H9 (cell line): ENCODE measurements around the gene TOP1. TPM values are rescaled to one million over a fixed set of nuclear protein-coding genes. Genes with fewer than 3 reads are reported as not detected.

Experiments used
- DNase-seq: peaks from one replicate; pipeline ENCODE4 v3.0.0-alpha.2; 2017
- H2AFZ ChIP-seq: one replicate; pipeline ENCODE4 v1.6.1; 2013; ENCODE audit warnings: mild to moderate bottlenecking, low read length, control low read depth, moderate library complexity
- H2AK5ac ChIP-seq: 2 replicates; pipeline ENCODE4 v1.6.1; 2013; ENCODE audit warnings: low read length, control low read depth, mixed read lengths; ENCODE audit not compliant: insufficient read length
- H2BK120ac ChIP-seq: one replicate; pipeline ENCODE4 v1.6.1; 2013; ENCODE audit warnings: low read depth, mild to moderate bottlenecking, low read length, control low read depth, inconsistent platforms; ENCODE audit not compliant: poor library complexity, severe bottlenecking
- H2BK12ac ChIP-seq: 2 replicates; pipeline ENCODE4 v1.6.1; 2013; ENCODE audit warnings: low read length, control low read depth, mixed read lengths, low read depth; ENCODE audit not compliant: insufficient read length
- H2BK15ac ChIP-seq: 2 replicates; pipeline ENCODE4 v1.6.1; 2013; ENCODE audit warnings: low read depth, low read length, control low read depth
- H2BK20ac ChIP-seq: one replicate; pipeline ENCODE4 v1.6.1; 2013; ENCODE audit warnings: low read depth, mild to moderate bottlenecking, low read length, control low read depth, inconsistent platforms; ENCODE audit not compliant: poor library complexity, severe bottlenecking
- H2BK5ac ChIP-seq: 2 replicates; pipeline ENCODE4 v1.6.1; 2013; ENCODE audit warnings: low read length, control low read depth, mixed read lengths; ENCODE audit not compliant: insufficient read length
- H3K14ac ChIP-seq: 2 replicates; pipeline ENCODE4 v1.6.1; 2013; ENCODE audit warnings: low read length, control low read depth; ENCODE audit not compliant: insufficient read depth
- H3K18ac ChIP-seq: 2 replicates; pipeline ENCODE4 v1.6.1; 2013; ENCODE audit warnings: low read depth, mild to moderate bottlenecking, mixed read lengths, low read length, control low read depth; ENCODE audit not compliant: insufficient read length
- H3K23ac ChIP-seq: 2 replicates; pipeline ENCODE4 v1.6.1; 2013; ENCODE audit warnings: low read length, control low read depth, mixed read lengths, low read depth; ENCODE audit not compliant: insufficient read length
- H3K23me2 ChIP-seq: 2 replicates; pipeline ENCODE4 v1.6.1; 2013; ENCODE audit warnings: low read depth, mild to moderate bottlenecking, mixed read lengths, low read length, control low read depth; ENCODE audit not compliant: insufficient read length, poor library complexity, severe bottlenecking
- H3K27ac ChIP-seq: 2 replicates; pipeline ENCODE4 v1.5.1; 2013; ENCODE audit warnings: low read length, control low read depth, mixed read lengths, low read depth; ENCODE audit not compliant: insufficient read length
- H3K27me3 ChIP-seq: 2 replicates; pipeline ENCODE4 v1.6.1; 2013; ENCODE audit warnings: low read length, control low read depth, inconsistent platforms; ENCODE audit not compliant: insufficient read depth
- H3K4ac ChIP-seq: 2 replicates; pipeline ENCODE4 v1.6.1; 2013; ENCODE audit warnings: low read depth, mild to moderate bottlenecking, control low read depth, inconsistent platforms, low read length, moderate library complexity
- H3K4me1 ChIP-seq: 2 replicates; pipeline ENCODE4 v1.6.1; 2013; ENCODE audit warnings: low read length, control low read depth, inconsistent platforms; ENCODE audit not compliant: insufficient read depth
- H3K4me2 ChIP-seq: 2 replicates; pipeline ENCODE4 v1.6.1; 2013; ENCODE audit warnings: low read length, control low read depth, mixed read lengths; ENCODE audit not compliant: insufficient read length, insufficient read depth
- H3K56ac ChIP-seq: 2 replicates; pipeline ENCODE4 v1.6.1; 2013; ENCODE audit warnings: low read depth, mild to moderate bottlenecking, mixed read lengths, low read length, control low read depth; ENCODE audit not compliant: insufficient read length
- H3K79me1 ChIP-seq: 2 replicates; pipeline ENCODE4 v1.6.1; 2013; ENCODE audit warnings: low read depth, mild to moderate bottlenecking, moderate library complexity, low read length, control low read depth, inconsistent platforms; ENCODE audit not compliant: insufficient read depth, poor library complexity, severe bottlenecking
- H3K79me2 ChIP-seq: 2 replicates; pipeline ENCODE4 v1.6.1; 2013; ENCODE audit warnings: low read length, control low read depth, inconsistent platforms; ENCODE audit not compliant: insufficient read depth
- H3K9ac ChIP-seq: 2 replicates; pipeline ENCODE4 v1.6.1; 2013; ENCODE audit warnings: low read length, control low read depth, mixed read lengths; ENCODE audit not compliant: insufficient read length; ENCODE audit errors: extremely low read depth
- H3K9me3 ChIP-seq: one replicate; pipeline ENCODE4 v1.6.1; 2013; ENCODE audit warnings: low read depth, low read length, inconsistent platforms; ENCODE audit not compliant: control insufficient read depth
- H3T11ph ChIP-seq: one replicate; pipeline ENCODE4 v1.6.1; 2013; ENCODE audit warnings: mild to moderate bottlenecking, low read length, control low read depth, inconsistent platforms
- H4K20me1 ChIP-seq: one replicate; pipeline ENCODE4 v1.6.1; 2013; ENCODE audit not compliant: control insufficient read depth, insufficient read length, insufficient read depth
- H4K5ac ChIP-seq: 2 replicates; pipeline ENCODE4 v1.6.1; 2013; ENCODE audit warnings: low read depth, mild to moderate bottlenecking, mixed read lengths, low read length, control low read depth; ENCODE audit not compliant: insufficient read length
- H4K8ac ChIP-seq: replicated peaks from 2 replicates; pipeline ENCODE4 v1.6.1; 2013; ENCODE audit warnings: low read length, control low read depth, mixed read lengths, low read depth; ENCODE audit not compliant: insufficient read length
- H4K91ac ChIP-seq: 2 replicates; pipeline ENCODE4 v1.6.1; 2013; ENCODE audit warnings: low read depth, mild to moderate bottlenecking, moderate library complexity, mixed read lengths, low read length, control low read depth; ENCODE audit not compliant: insufficient read length
- H3K27ac Mint-ChIP-seq, 3 experiments: 2 replicates in 2 of 3; 3 replicates in 1 of 3; pipeline ENCODE4 v1.8.0; 2020 to 2021; ENCODE audit warnings: mixed read lengths in 3 of 3, mild to moderate bottlenecking in 1 of 3, moderate library complexity in 1 of 3
- H3K27me3 Mint-ChIP-seq: 2 replicates; pipeline ENCODE4 v1.8.0; 2021; ENCODE audit warnings: low read depth, mild to moderate bottlenecking, moderate library complexity, mixed read lengths
- H3K36me3 Mint-ChIP-seq, 3 experiments: 2 replicates in 2 of 3; 3 replicates in 1 of 3; pipeline ENCODE4 v1.8.0; 2020 to 2021; ENCODE audit warnings: low read depth in 3 of 3, mixed read lengths in 3 of 3; ENCODE audit not compliant: insufficient read depth in 1 of 3
- H3K4me1 Mint-ChIP-seq, 2 experiments: 2 replicates each; pipeline ENCODE4 v1.8.0; 2020; ENCODE audit warnings: mixed read lengths in 2 of 2
- H3K4me3 Mint-ChIP-seq, 2 experiments: 2 replicates in 1 of 2; 3 replicates in 1 of 2; pipeline ENCODE4 v1.8.0; 2020 to 2021; ENCODE audit warnings: mild to moderate bottlenecking in 2 of 2, mixed read lengths in 2 of 2, moderate library complexity in 1 of 2
- H3K9me3 Mint-ChIP-seq, 2 experiments: 2 replicates in 1 of 2; 3 replicates in 1 of 2; pipeline ENCODE4 v1.8.0; 2020; ENCODE audit warnings: mild to moderate bottlenecking in 2 of 2, mixed read lengths in 2 of 2, moderate library complexity in 1 of 2
- WGBS: extraction: QIAGEN DNeasy Blood & Tissue Kit; methylation state at CpG from one replicate; pipeline ENCODE4 v1.1.7; 2013; ENCODE audit warnings: missing lambda C conversion rate, low lambda C conversion rate, mixed read lengths; ENCODE audit not compliant: insufficient read length; ENCODE audit errors: extremely low coverage; 5-methylcytosine and 5-hydroxymethylcytosine counted together
- total RNA-seq: library from RNA; stranded (reverse); gene quantifications from 2 replicates; pipeline ENCODE4 v1.2.1, GENCODE V29; 2021
- TF ChIP-seq, protein P1 (sequence below): fragments of 200-600 bp; sonication (generic); conservative IDR thresholded peaks from 3 replicates; pipeline ENCODE4 v1.8.0; 2021; ENCODE audit warnings: antibody characterized with exemption, mild to moderate bottlenecking

Gene TOP1
- total RNA-seq, 1 experiment from 2014 or later, result 96.4 TPM

DNA sequence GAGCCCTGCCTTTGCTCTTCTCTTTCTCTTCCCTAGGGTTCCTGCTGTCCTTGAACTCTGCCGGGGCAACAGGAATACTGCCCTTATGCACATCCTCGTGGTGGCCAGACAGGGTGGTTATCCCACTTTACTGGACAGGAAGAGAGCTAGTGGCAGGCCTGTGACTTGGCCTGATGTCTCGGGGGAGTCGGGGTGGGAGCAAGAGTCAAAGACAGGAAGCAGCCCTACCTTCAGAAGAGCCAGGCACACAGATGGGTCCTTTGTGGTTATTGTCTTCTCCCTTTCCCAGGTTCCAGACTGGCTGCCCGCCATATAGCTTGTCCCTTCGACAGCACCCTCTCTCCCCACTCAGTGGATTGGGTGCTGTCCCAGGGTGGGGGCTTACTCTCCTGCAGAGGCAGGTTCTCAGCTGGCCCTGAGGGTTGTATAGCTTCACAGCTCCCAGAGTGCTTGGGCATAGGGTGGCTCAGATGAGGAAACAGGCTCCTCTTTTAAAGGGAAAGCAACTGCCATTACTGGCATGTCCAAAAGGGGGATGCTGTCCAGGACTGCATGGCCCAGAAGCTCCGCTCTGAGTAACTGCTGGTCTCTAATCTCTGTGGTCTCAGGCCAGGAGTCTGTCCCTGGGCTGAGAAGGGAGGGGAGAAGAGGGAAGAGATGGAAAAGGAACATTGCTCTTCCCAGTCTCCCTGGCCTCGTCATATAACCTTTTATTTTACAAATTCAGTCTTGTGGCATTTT is 126.0 kb downstream of the TOP1 start:
- Mint-ChIP-seq H3K4me1 (peaks cover 53 to 57% of the 10 kb centered on the region in 2 experiments), H3K4me3 (no peak overlapping the region), H3K9me3 (no peaks in the 10 kb centered on the region), H3K27me3 (peaks cover 2% of the 10 kb centered on the region; the same call in 1 of the 2 replicates), H3K27ac (peak overlapping the region; percentile 33 to 94 (median 76); a peak in 5 of 7 replicates), H3K36me3 (peaks cover 3 to 11% (median 5%) of the 10 kb centered on the region in 3 experiments)
- no peak overlapping the region for H3K4me2 ChIP-seq
- H2AFZ ChIP-seq, result no peak overlapping the region
- TF ChIP-seq, protein P1, sequence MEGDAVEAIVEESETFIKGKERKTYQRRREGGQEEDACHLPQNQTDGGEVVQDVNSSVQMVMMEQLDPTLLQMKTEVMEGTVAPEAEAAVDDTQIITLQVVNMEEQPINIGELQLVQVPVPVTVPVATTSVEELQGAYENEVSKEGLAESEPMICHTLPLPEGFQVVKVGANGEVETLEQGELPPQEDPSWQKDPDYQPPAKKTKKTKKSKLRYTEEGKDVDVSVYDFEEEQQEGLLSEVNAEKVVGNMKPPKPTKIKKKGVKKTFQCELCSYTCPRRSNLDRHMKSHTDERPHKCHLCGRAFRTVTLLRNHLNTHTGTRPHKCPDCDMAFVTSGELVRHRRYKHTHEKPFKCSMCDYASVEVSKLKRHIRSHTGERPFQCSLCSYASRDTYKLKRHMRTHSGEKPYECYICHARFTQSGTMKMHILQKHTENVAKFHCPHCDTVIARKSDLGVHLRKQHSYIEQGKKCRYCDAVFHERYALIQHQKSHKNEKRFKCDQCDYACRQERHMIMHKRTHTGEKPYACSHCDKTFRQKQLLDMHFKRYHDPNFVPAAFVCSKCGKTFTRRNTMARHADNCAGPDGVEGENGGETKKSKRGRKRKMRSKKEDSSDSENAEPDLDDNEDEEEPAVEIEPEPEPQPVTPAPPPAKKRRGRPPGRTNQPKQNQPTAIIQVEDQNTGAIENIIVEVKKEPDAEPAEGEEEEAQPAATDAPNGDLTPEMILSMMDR, result no peak
- H2BK120ac ChIP-seq, result no peak overlapping the region
- H2AK5ac ChIP-seq, result no peak overlapping the region
- H4K5ac ChIP-seq, result no peak overlapping the region
- H3K56ac ChIP-seq, result no peak overlapping the region
- no peak overlapping the region for H2BK15ac ChIP-seq
- no peaks in the 10 kb centered on the region for H3K27me3 ChIP-seq
- H4K91ac ChIP-seq, result no peak overlapping the region
- no peak overlapping the region for H4K8ac ChIP-seq
- H3K9me3 ChIP-seq, result no peaks in the 10 kb centered on the region
- no peak overlapping the region for H3T11ph ChIP-seq
- no peak overlapping the region for H2BK12ac ChIP-seq
- no peak overlapping the region for H2BK5ac ChIP-seq
- DNase-seq, result no peak
- WGBS, result no CpG with 5 or more reads among the region's 8 CpGs
- H3K27ac ChIP-seq, result no peak overlapping the region
- peaks cover 60% of the 10 kb centered on the region; the same call in 1 of the 2 replicates for H3K79me2 ChIP-seq
- peaks cover 7% of the 10 kb centered on the region for H3K4me1 ChIP-seq
- no peaks in the 10 kb centered on the region for H4K20me1 ChIP-seq
- no peaks in the 10 kb centered on the region for H3K23me2 ChIP-seq
- no peak overlapping the region for H3K14ac ChIP-seq
- H3K4ac ChIP-seq, result no peak overlapping the region
- H3K79me1 ChIP-seq, result peaks cover 17% of the 10 kb centered on the region
- no peak overlapping the region for H2BK20ac ChIP-seq
- H3K18ac ChIP-seq, result no peak overlapping the region
- no peak overlapping the region for H3K23ac ChIP-seq
- no peak overlapping the region for H3K9ac ChIP-seq
